Thoracic aorta endothelial cell (primary cell): ENCODE results near the gene HCRT. TPM values are rescaled to one million over a fixed set of nuclear protein-coding genes. Genes with fewer than 3 reads are reported as not detected.

Source experiments
- total RNA-seq: library from RNA; depleted of rRNA; stranded (reverse); fragments of >200 nt; gene quantifications from 2 replicates; pipeline ENCODE4 v1.2.3, GENCODE V29; 2012

HCRT gene
- total RNA-seq: not detected in 2 replicates

GRCh38 chr17:42184713-42185620 lies at the start of gene HCRT:
TSS of gene HCRT (minus strand) at chr17:42185452. CDS start at chr17:42185365, 87 bp downstream.

GRCh38 chr17:42193969-42194899 lies 9.0 kb upstream of the HCRT start, which contains the start of gene GHDC:
TSS of gene GHDC (minus strand) at chr17:42194494. CDS start at chr17:42193581, 913 bp downstream.

GRCh38 chr17:42180922-42181850 lies 4.1 kb downstream of the HCRT start, which contains the start of gene KCNH4:
TSS of gene KCNH4 (minus strand) at chr17:42181142. CDS start at chr17:42180945, 197 bp downstream.

Other genes starting within 250 kb of the HCRT start
- 61.8 and 67.2 TPM in 2 replicates for gene CNP, start 218.7 kb downstream of the HCRT start, total RNA-seq
- 93.2 and 95.2 TPM in 2 replicates for gene DNAJC7, start 168.0 kb downstream of the HCRT start, total RNA-seq
- 47.7 and 48.0 TPM in 2 replicates for gene NKIRAS2, start 165.4 kb downstream of the HCRT start, total RNA-seq
- 0.07 and 0.13 TPM in 2 replicates for gene C17orf113, start 134.9 kb downstream of the HCRT start, total RNA-seq
- gene ZNF385C, start 87.0 kb downstream of the HCRT start, total RNA-seq: not detected in 2 replicates
- gene DHX58, start 72.7 kb downstream of the HCRT start, total RNA-seq: 3.9 and 5.9 TPM in 2 replicates
- 16.4 and 19.5 TPM in 2 replicates for gene KAT2A, start 64.1 kb downstream of the HCRT start, total RNA-seq
- gene HSPB9, start 62.6 kb downstream of the HCRT start, total RNA-seq: not detected in 2 replicates
- 114 and 162 TPM in 2 replicates for gene RAB5C, start 30.5 kb downstream of the HCRT start, total RNA-seq
- gene KCNH4, start 4.3 kb downstream of the HCRT start, total RNA-seq: under 0.01 TPM in 1 of 2 replicates, not detected in the other
- 8.4 and 11.2 TPM in 2 replicates for gene GHDC, start 9.0 kb upstream of the HCRT start, total RNA-seq
- gene STAT5B, start 90.9 kb upstream of the HCRT start, total RNA-seq: 50.7 and 58.8 TPM in 2 replicates
- 16.9 and 25.6 TPM in 2 replicates for gene STAT5A, start 103.0 kb upstream of the HCRT start, total RNA-seq
- 153 and 160 TPM in 2 replicates for gene STAT3, start 203.0 kb upstream of the HCRT start, total RNA-seq
- gene CAVIN1, start 237.8 kb upstream of the HCRT start, total RNA-seq: 947 and 968 TPM in 2 replicates